Activated T-cell treated with anti-CD3 and anti-CD28 coated beads, Interleukin-2, amount 50 U/mL, for 24 hours (primary cell): ENCODE results near the gene GRIK1.

Source experiments
- DNase-seq: peaks from one replicate; pipeline ENCODE4 v3.0.0-alpha.2; 2020
- H3K27ac Mint-ChIP-seq: 2 replicates; pipeline ENCODE4 v1.8.0; 2020; ENCODE audit warnings: mild to moderate bottlenecking, mixed read lengths
- H3K27me3 Mint-ChIP-seq: 2 replicates; pipeline ENCODE4 v1.8.0; 2020; ENCODE audit warnings: mixed read lengths
- H3K36me3 Mint-ChIP-seq: 2 replicates; pipeline ENCODE4 v1.8.0; 2020; ENCODE audit warnings: low read depth, mixed read lengths
- H3K4me1 Mint-ChIP-seq: 2 replicates; pipeline ENCODE4 v1.8.0; 2020; ENCODE audit warnings: low read depth, mixed read lengths
- H3K4me3 Mint-ChIP-seq: 2 replicates; pipeline ENCODE4 v1.8.0; 2020; ENCODE audit warnings: mild to moderate bottlenecking, moderate library complexity, mixed read lengths
- H3K9me3 Mint-ChIP-seq: 2 replicates; pipeline ENCODE4 v1.8.0; 2020; ENCODE audit warnings: mixed read lengths

The GRIK1 gene

GRCh38 chr21:29580732-29581285 is 359.0 kb downstream of the GRIK1 start:
- H3K27ac Mint-ChIP-seq = no peak overlapping the region
- H3K4me3 Mint-ChIP-seq = no peak overlapping the region
- no peaks in the 10 kb centered on the region for H3K27me3 Mint-ChIP-seq
- no peaks in the 10 kb centered on the region for H3K36me3 Mint-ChIP-seq
- H3K4me1 Mint-ChIP-seq = no peaks in the 10 kb centered on the region
- DNase-seq = no peak
- H3K9me3 Mint-ChIP-seq = no peaks in the 10 kb centered on the region

- Mint-ChIP-seq H3K27ac (no peak overlapping the region), H3K27me3 (no peaks in the 10 kb centered on the region), H3K9me3 (no peaks in the 10 kb centered on the region), H3K4me1 (no peaks in the 10 kb centered on the region), H3K36me3 (no peaks in the 10 kb centered on the region), H3K4me3 (no peak overlapping the region)
- DNase-seq = no peak
Observed at GRCh38 chr21:29578306-29578705, 361.5 kb downstream of the GRIK1 start.

GRCh38 chr21:29571949-29572348 is 367.8 kb downstream of the GRIK1 start:
- no peaks in the 10 kb centered on the region for H3K9me3 Mint-ChIP-seq
- no peaks in the 10 kb centered on the region for H3K27me3 Mint-ChIP-seq
- H3K4me3 Mint-ChIP-seq = no peak overlapping the region
- DNase-seq = no peak
- H3K27ac Mint-ChIP-seq = no peak overlapping the region
- no peaks in the 10 kb centered on the region for H3K4me1 Mint-ChIP-seq
- H3K36me3 Mint-ChIP-seq = no peaks in the 10 kb centered on the region

GRCh38 chr21:29568020-29568697 is 371.6 kb downstream of the GRIK1 start:
- no peak for DNase-seq
- no peaks in the 10 kb centered on the region for H3K27me3 Mint-ChIP-seq
- H3K27ac Mint-ChIP-seq = no peak overlapping the region
- no peaks in the 10 kb centered on the region for H3K36me3 Mint-ChIP-seq
- no peaks in the 10 kb centered on the region for H3K9me3 Mint-ChIP-seq
- no peaks in the 10 kb centered on the region for H3K4me1 Mint-ChIP-seq
- H3K4me3 Mint-ChIP-seq = no peak overlapping the region

- Mint-ChIP-seq H3K36me3 (no peaks in the 10 kb centered on the region), H3K9me3 (no peaks in the 10 kb centered on the region), H3K27ac (no peak overlapping the region), H3K4me3 (no peak overlapping the region), H3K4me1 (no peaks in the 10 kb centered on the region), H3K27me3 (no peaks in the 10 kb centered on the region)
- no peak for DNase-seq
Observed at GRCh38 chr21:29557931-29558725, 381.7 kb downstream of the GRIK1 start.

- H3K27ac Mint-ChIP-seq = no peak overlapping the region
- no peak for DNase-seq
- no peaks in the 10 kb centered on the region for H3K36me3 Mint-ChIP-seq
Observed at GRCh38 chr21:29557200-29557599, 382.6 kb downstream of the GRIK1 start.

GRCh38 chr21:29555601-29556000 is 384.2 kb downstream of the GRIK1 start:
- Mint-ChIP-seq H3K27ac (no peak overlapping the region), H3K4me3 (no peak overlapping the region), H3K27me3 (no peaks in the 10 kb centered on the region), H3K36me3 (no peaks in the 10 kb centered on the region), H3K9me3 (no peaks in the 10 kb centered on the region), H3K4me1 (no peaks in the 10 kb centered on the region)
- no peak for DNase-seq

More at GRCh38 chr21:29557200-29557599, 382.6 kb downstream of the GRIK1 start:
- H3K9me3 Mint-ChIP-seq = no peaks in the 10 kb centered on the region
- H3K4me3 Mint-ChIP-seq = no peak overlapping the region
- H3K4me1 Mint-ChIP-seq = no peaks in the 10 kb centered on the region
- H3K27me3 Mint-ChIP-seq = no peaks in the 10 kb centered on the region

GRCh38 chr21:29550205-29550604 is 389.6 kb downstream of the GRIK1 start:
- Mint-ChIP-seq H3K27ac (no peak overlapping the region), H3K9me3 (no peaks in the 10 kb centered on the region), H3K4me3 (no peak overlapping the region), H3K36me3 (peaks cover 4% of the 10 kb centered on the region), H3K27me3 (no peaks in the 10 kb centered on the region), H3K4me1 (no peaks in the 10 kb centered on the region)
- no peak for DNase-seq

GRCh38 chr21:29549614-29550013 is 390.2 kb downstream of the GRIK1 start:
- Mint-ChIP-seq H3K27me3 (no peaks in the 10 kb centered on the region), H3K4me3 (no peak overlapping the region), H3K4me1 (no peaks in the 10 kb centered on the region), H3K27ac (no peak overlapping the region), H3K9me3 (no peaks in the 10 kb centered on the region), H3K36me3 (peaks cover 4% of the 10 kb centered on the region)
- DNase-seq = no peak

GRCh38 chr21:29547998-29548397 is 391.8 kb downstream of the GRIK1 start:
- Mint-ChIP-seq H3K27ac (no peak overlapping the region), H3K27me3 (no peaks in the 10 kb centered on the region), H3K4me1 (no peaks in the 10 kb centered on the region), H3K9me3 (no peaks in the 10 kb centered on the region), H3K36me3 (peaks cover 4% of the 10 kb centered on the region), H3K4me3 (no peak overlapping the region)
- no peak for DNase-seq

- no peaks in the 10 kb centered on the region for H3K4me1 Mint-ChIP-seq
- no peak for DNase-seq
- no peak overlapping the region for H3K27ac Mint-ChIP-seq
- H3K4me3 Mint-ChIP-seq = no peak overlapping the region
- no peaks in the 10 kb centered on the region for H3K27me3 Mint-ChIP-seq
- no peaks in the 10 kb centered on the region for H3K9me3 Mint-ChIP-seq
- H3K36me3 Mint-ChIP-seq = peaks cover 4% of the 10 kb centered on the region
Observed at GRCh38 chr21:29546071-29546470, 393.7 kb downstream of the GRIK1 start.

GRCh38 chr21:29540289-29540688 is 399.5 kb downstream of the GRIK1 start:
- no peaks in the 10 kb centered on the region for H3K27me3 Mint-ChIP-seq
- no peak for DNase-seq
- no peak overlapping the region for H3K27ac Mint-ChIP-seq
- no peak overlapping the region for H3K4me3 Mint-ChIP-seq
- H3K36me3 Mint-ChIP-seq = peaks cover 10% of the 10 kb centered on the region
- H3K9me3 Mint-ChIP-seq = peaks cover 11% of the 10 kb centered on the region
- H3K4me1 Mint-ChIP-seq = no peaks in the 10 kb centered on the region

- H3K27ac Mint-ChIP-seq = no peak overlapping the region
- H3K27me3 Mint-ChIP-seq = no peaks in the 10 kb centered on the region
- no peaks in the 10 kb centered on the region for H3K4me1 Mint-ChIP-seq
- no peak for DNase-seq
- H3K36me3 Mint-ChIP-seq = peaks cover 17% of the 10 kb centered on the region
- H3K9me3 Mint-ChIP-seq = peaks cover 11% of the 10 kb centered on the region
- H3K4me3 Mint-ChIP-seq = no peak overlapping the region
Observed at GRCh38 chr21:29538115-29538514, 401.7 kb downstream of the GRIK1 start.

- H3K27me3 Mint-ChIP-seq = no peaks in the 10 kb centered on the region
- H3K27ac Mint-ChIP-seq = no peak overlapping the region
- no peak overlapping the region for H3K4me3 Mint-ChIP-seq
- H3K36me3 Mint-ChIP-seq = peaks cover 31% of the 10 kb centered on the region
- DNase-seq = no peak
- peaks cover 11% of the 10 kb centered on the region for H3K9me3 Mint-ChIP-seq
- no peaks in the 10 kb centered on the region for H3K4me1 Mint-ChIP-seq
Observed at GRCh38 chr21:29534448-29534847, 405.3 kb downstream of the GRIK1 start.

GRCh38 chr21:29529139-29529538 is 410.7 kb downstream of the GRIK1 start:
- DNase-seq = no peak
- Mint-ChIP-seq H3K27me3 (no peaks in the 10 kb centered on the region), H3K9me3 (peaks cover 21% of the 10 kb centered on the region), H3K36me3 (peaks cover 41% of the 10 kb centered on the region), H3K4me3 (no peak overlapping the region), H3K4me1 (no peaks in the 10 kb centered on the region), H3K27ac (no peak overlapping the region)
